ENCODE results near the gene MOCS3.
"Not testable (repeated sequence)": the region's sequence is repeated elsewhere in the genome, so short reads cannot be mapped to it uniquely, and the experiment has no call there.

The MOCS3 gene

GRCh38 chr20:50932016-50932485 lies 26.6 kb upstream of the MOCS3 start:
- no peak for DNase-seq

- no peak for DNase-seq
Measured at GRCh38 chr20:50932691-50933280, 25.8 kb upstream of the MOCS3 start.

- no peak for DNase-seq
Measured at GRCh38 chr20:50933589-50933988, 25.0 kb upstream of the MOCS3 start.

DNA sequence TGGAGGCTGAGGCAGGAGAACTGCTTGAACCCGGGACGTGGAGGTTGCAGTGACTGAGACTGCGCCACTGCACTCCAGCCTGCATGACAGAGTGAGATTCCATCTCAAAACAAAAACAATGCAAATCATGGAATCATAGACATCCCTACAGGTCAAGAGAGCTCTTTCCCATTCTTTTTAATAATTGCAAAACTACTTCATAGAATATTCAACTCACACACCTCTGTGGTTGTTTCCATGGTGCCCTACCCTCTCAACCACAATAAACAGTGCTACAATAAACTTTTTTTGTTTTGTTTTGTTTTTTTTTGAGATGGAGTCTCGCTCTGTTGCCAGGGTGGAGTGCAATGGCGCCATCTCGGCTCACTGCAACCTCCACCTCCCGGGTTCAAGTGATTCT lies 15.5 kb upstream of the MOCS3 start:
- DNase-seq = no peak

DNA sequence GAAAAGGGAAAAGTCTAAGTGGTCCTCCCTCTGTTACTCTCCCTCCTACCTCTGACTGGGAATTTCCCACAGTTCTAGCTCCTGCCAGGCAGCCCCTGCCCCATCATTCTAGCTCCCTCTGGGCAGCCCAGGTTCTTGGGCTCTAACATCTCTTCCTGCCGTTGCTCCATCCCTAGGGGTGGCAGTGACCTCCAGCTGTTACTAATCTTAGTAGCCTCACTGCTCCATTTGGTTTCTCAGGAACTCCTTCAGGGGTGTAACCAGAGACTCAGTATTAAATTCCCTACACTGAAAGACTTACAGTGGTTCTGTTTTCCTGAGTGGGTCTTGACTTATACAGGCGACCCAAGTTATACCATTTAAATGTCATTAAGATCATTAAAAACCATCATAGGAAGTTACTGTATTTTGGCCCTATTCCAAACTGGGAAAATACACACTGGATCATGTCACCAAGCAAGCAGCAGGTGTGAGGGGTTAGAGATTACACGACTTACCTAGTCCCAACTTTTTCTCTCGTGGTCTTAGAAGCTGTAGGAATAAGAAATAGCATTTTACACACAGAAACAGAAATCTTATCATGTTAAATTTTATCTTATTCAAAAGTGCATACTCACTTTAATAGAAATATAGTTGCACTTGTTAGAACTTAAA lies 10.4 kb upstream of the MOCS3 start:
- no peak for DNase-seq

- DNase-seq = no peak
Measured at GRCh38 chr20:50953196-50953595, 5.4 kb upstream of the MOCS3 start.

GRCh38 chr20:50953821-50954220 lies 4.8 kb upstream of the MOCS3 start:
- DNase-seq = no peak

- no peak for DNase-seq
Measured at GRCh38 chr20:50957276-50957675, 1.3 kb upstream of the MOCS3 start.

DNA sequence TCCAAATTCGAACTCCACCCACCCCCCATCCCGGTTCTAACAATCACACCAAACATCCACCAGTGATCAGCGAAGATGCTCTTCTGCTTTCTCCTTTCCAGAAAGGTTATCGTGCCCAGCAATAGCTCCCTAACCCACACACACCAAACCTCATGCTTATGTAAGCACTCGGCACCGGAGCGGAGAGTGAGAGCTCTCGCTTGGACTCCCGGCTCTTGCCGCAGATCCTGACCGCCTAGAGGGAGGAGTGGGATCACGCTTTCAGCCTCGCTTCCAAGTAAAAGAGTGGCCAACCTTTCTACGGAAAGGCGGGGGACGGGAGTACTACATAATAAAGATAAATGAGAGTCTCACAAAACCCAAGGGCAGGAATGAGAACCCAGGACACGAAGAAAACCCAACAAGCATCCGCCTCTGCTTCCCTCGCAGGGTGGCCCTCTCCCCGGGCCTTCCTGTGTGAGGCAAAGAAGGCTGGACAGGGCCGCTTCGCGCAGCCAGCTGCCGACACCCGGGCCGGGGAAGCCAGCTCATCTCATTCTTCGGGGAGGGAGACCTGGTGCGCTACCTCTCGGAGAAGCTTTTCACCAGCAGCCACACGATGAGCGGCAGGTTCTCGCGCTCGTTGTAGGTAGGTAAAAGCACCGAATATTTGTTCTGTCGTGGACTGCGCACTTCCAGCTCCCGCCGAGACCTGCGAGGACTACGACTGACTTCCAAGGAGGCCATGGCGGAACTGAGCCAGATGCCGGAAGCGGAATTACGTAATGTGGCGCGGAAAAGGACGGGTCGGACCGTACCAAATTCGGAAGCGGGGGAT lies 612 bp upstream of the MOCS3 start, which contains the start of gene DPM1:
Gene DPM1 (minus strand): TSS at position 735 of the 817 bp plus-strand sequence. CDS start 9 bp downstream, at position 726.
- no peak for DNase-seq

- no peak for DNase-seq
Measured at GRCh38 chr20:50959543-50960126, 1.0 kb downstream of the MOCS3 start.

- DNase-seq = no peak
Measured at GRCh38 chr20:50967586-50967985, 9.0 kb downstream of the MOCS3 start.

GRCh38 chr20:50968289-50968688 lies 9.7 kb downstream of the MOCS3 start:
- DNase-seq = no peak

DNA sequence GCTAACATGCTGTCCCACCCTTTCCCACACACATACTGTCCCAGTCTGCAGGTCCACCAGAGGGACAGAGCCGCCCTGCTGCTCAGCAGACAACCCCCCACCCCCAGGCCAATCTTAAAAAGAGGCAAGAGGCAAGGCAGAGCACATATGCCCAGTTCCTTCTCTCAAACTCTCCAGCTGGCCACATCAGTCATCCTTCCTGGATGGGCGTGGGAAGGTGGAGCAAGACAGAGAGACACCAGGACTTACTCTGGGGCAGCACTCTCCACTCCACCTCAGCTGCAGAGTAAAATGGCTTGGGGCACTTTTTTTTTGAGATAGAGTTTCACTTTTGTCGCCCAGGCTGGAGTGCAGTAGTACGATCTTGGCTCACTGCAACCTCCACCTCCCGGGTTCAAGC lies 10.8 kb downstream of the MOCS3 start:
- DNase-seq = no peak

DNA sequence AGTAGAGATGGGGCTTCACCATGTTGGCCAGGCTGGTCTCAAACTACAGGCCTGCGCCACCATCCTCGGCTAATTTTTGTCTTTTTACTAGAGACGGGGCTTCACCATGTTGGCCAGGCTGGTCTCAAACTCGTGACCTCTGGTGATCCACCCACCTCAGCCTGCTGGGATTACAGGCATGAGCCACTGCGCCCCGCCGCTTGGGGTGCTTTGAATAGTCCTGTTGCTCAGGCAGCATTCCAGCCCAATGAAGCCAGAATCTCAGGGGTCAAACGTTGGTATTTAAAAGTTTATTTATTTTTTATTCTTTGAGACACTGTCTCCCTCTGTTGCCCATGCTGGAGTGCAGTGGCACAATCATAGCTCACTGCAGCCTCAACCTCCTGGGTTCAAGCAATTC lies 11.3 kb downstream of the MOCS3 start:
- DNase-seq = no peak

GRCh38 chr20:50975701-50976330 lies 17.2 kb downstream of the MOCS3 start:
- no peak for DNase-seq

GRCh38 chr20:50977066-50978021 lies 18.7 kb downstream of the MOCS3 start:
- DNase-seq = no peak

- DNase-seq = not testable (repeated sequence)
Measured at GRCh38 chr20:50978533-50978932, 19.9 kb downstream of the MOCS3 start.

- no peak for DNase-seq
Measured at GRCh38 chr20:50980071-50980681, 21.6 kb downstream of the MOCS3 start.

- DNase-seq = peak; percentile 70
Measured at GRCh38 chr20:50980851-50981713, 22.5 kb downstream of the MOCS3 start.

- no peak for DNase-seq
Measured at GRCh38 chr20:50981714-50982048, 23.1 kb downstream of the MOCS3 start.

Data from NCI-H1694 treated with DMSO at 0.1 percent for 48 hours (cell line).